GM10248 (cell line): Measurements from ENCODE around the gene TMEM60.
"Not testable (repeated sequence)": the region's sequence is repeated elsewhere in the genome, so short reads cannot be mapped to it uniquely, and the experiment has no call there.

Experiments used
- CTCF ChIA-PET: fragments of 300-600 bp; sonication (Branson Sonifier 250); formaldehyde crosslinking; extraction: SDS; loops from one replicate; lab custom pipeline; 2021; ENCODE audit warnings: antibody characterized with exemption; lab: Yijun Ruan, JAX
- POLR2A ChIA-PET: fragments of 350-650 bp; sonication (Branson Sonifier 250); formaldehyde crosslinking; extraction: SDS; loops from one replicate; lab custom pipeline; 2020; ENCODE audit warnings: antibody characterized with exemption; lab: Yijun Ruan, JAX
- DNase-seq: peaks from one replicate; pipeline ENCODE4 v3.0.0; 2012; ENCODE audit errors: extremely low spot score
- CTCF ChIP-seq: IDR thresholded peaks from 2 replicates; pipeline ENCODE4 v1.5.1; 2012; ENCODE audit warnings: mild to moderate bottlenecking, low read depth; ENCODE audit errors: extremely low read depth, missing control alignments, control extremely low read depth

TMEM60 gene

GRCh38 chr7:77837275-77837674, 39.0 kb upstream of the TMEM60 start:
- TF ChIP-seq CTCF, result no peak
- DNase-seq, result no peak
- ChIA-PET POLR2A (no interaction called here), CTCF (interaction anchor here (1.1 to 1.2 kb wide), 2 partner anchors 13 to 14 kb away, joined by 3 read pairs; no protein-coding TSS in a partner anchor)

GRCh38 chr7:77836425-77836824, 38.2 kb upstream of the TMEM60 start:
- CTCF ChIA-PET, DNase-seq, POLR2A ChIA-PET: not testable (repeated sequence)

- POLR2A ChIA-PET, result no interaction called here
- CTCF ChIA-PET, result interaction anchor here (1.2 to 2.5 kb wide), 3 partner anchors 12 to 182 kb away, joined by 3 to 6 read pairs (median 5); no protein-coding TSS in a partner anchor
- no peak for DNase-seq
- TF ChIP-seq CTCF, result no peak
These were observed 34.9 kb upstream of the TMEM60 start for GRCh38 chr7:77833136-77833535.

DNA sequence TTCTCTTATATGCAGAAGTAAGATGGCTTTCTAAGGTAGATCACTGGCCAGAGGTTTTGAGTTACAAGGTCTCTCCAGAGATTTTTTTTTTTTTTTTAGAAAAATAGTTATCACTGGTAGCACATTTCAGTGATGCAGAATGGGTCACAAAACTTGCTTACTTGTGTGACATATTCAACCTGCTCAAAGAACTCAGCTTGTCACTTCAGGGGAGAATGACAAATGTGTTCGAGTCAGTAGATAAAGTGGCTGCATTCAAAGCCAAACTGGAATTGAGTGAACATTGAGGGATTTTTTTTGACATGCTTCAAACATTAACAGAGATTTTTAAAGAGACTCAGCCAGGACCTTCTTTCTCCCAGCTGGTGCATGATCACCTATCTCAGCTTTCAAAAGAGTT, 33.7 kb upstream of the TMEM60 start:
- CTCF ChIA-PET, result interaction anchor here (1.1 to 2.9 kb wide), 3 partner anchors 11 to 180 kb away, joined by 5 to 8 read pairs (median 5); partner anchors contain the start of genes PHTF2 and TMEM60
- TF ChIP-seq CTCF, result no peak
- POLR2A ChIA-PET, result no interaction called here
- DNase-seq, result no peak

DNA sequence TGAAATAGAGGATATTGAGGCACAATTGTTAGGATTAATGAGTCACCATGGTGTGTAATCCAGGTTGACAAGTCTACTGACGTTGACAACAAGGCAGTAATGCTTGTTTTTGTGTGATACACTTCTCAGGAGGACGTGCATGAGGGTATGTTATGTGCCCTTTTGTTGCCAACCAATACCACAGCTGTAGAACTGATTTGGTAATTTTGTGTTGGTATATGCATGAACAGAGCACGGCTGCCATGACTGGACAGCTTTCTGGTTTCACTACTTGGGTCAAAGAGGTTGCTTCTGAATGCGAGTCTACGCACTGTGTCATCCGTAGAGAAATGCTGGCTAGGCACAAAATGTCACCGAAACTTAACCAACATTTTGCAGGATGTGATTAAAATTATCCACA, 33.2 kb upstream of the TMEM60 start:
- ChIA-PET POLR2A (no interaction called here), CTCF (interaction anchor here (1.1 to 2.9 kb wide), 2 partner anchors 11 to 32 kb away, joined by 5 to 8 read pairs; partner anchors contain the start of genes PHTF2 and TMEM60)
- no peak for DNase-seq
- TF ChIP-seq CTCF, result no peak

GRCh38 chr7:77830649-77831355, 32.6 kb upstream of the TMEM60 start:
- POLR2A ChIA-PET, result no interaction called here
- CTCF ChIA-PET, result interaction anchor here (0.8 to 2.9 kb wide), 4 partner anchors 12 to 33 kb away, joined by 3 to 8 read pairs (median 4); partner anchors contain the start of genes PHTF2 and TMEM60
- DNase-seq, result no peak
- TF ChIP-seq CTCF, result no peak

GRCh38 chr7:77827999-77828398, 29.8 kb upstream of the TMEM60 start:
- ChIA-PET CTCF (interaction anchor here (1.4 kb wide), 1 partner anchor 19 kb away, joined by 3 read pairs; no protein-coding TSS in a partner anchor), POLR2A (no interaction called here)
- no peak for DNase-seq
- TF ChIP-seq CTCF, result no peak
